Measurements from ENCODE around the gene LZTS2.

LZTS2 gene

GRCh38 chr10:100986952-100987684, 12.5 kb upstream of the LZTS2 start, which contains the start of the genes MRPL43 and TWNK (continued):
- TF ChIP-seq ZNF175 (tag by site-specific recombination; IDR thresholded peaks at IDR 0.05), result no peak
- peak; percentile 94 for TF ChIP-seq SP2 (tag by site-specific recombination; IDR thresholded peaks at IDR 0.05)
- 0 out of 2 replicates have a peak, but pooled peaks have one; percentile 61 for TF ChIP-seq ZBTB17 (tag by site-specific recombination; IDR thresholded peaks at IDR 0.05)
- 0 out of 2 replicates have a peak, but pooled peaks have one; percentile 7 for TF ChIP-seq ZNF10 (tag by site-specific recombination; IDR thresholded peaks at IDR 0.05)
- TF ChIP-seq ZNF350 (tag by site-specific recombination; IDR thresholded peaks at IDR 0.05), result no peak
- no peak for TF ChIP-seq ZNF626 (tag by site-specific recombination; IDR thresholded peaks at IDR 0.05)
- peak; percentile 35; the same call in 1 of the 2 replicates for TF ChIP-seq ZNF692 (tag by site-specific recombination; IDR thresholded peaks at IDR 0.05)
- TF ChIP-seq ZNF843 (tag by site-specific recombination; IDR thresholded peaks at IDR 0.05), result 0 out of 2 replicates have a peak, but pooled peaks have one; percentile 29
- TF ChIP-seq ZBTB6 (tag by site-specific recombination; IDR thresholded peaks at IDR 0.05), result no peak
- TF ChIP-seq ZNF629 (tag by site-specific recombination; IDR thresholded peaks at IDR 0.05), result peak; percentile 69; the same call in 1 of the 2 replicates
- TF ChIP-seq ZIC2 (tag by site-specific recombination; IDR thresholded peaks at IDR 0.05), result peak; percentile 41
- TF ChIP-seq ZBTB48 (tag by site-specific recombination; IDR thresholded peaks at IDR 0.05), result peak; percentile 85
- peak; percentile 68; the same call in 1 of the 2 replicates for TF ChIP-seq ZNF501 (tag by site-specific recombination; IDR thresholded peaks at IDR 0.05)
- TF ChIP-seq KLF16 (tag by site-specific recombination; IDR thresholded peaks at IDR 0.05), result peak; percentile 27; the same call in 1 of the 2 replicates
- TF ChIP-seq BCL11A (tag by site-specific recombination; IDR thresholded peaks at IDR 0.05; ENCODE audit: low read depth), result 0 out of 2 replicates have a peak, but pooled peaks have one; percentile 21
- peak; percentile 73 for TF ChIP-seq ZEB2 (tag by site-specific recombination; IDR thresholded peaks at IDR 0.05)
- TF ChIP-seq, protein P1, sequence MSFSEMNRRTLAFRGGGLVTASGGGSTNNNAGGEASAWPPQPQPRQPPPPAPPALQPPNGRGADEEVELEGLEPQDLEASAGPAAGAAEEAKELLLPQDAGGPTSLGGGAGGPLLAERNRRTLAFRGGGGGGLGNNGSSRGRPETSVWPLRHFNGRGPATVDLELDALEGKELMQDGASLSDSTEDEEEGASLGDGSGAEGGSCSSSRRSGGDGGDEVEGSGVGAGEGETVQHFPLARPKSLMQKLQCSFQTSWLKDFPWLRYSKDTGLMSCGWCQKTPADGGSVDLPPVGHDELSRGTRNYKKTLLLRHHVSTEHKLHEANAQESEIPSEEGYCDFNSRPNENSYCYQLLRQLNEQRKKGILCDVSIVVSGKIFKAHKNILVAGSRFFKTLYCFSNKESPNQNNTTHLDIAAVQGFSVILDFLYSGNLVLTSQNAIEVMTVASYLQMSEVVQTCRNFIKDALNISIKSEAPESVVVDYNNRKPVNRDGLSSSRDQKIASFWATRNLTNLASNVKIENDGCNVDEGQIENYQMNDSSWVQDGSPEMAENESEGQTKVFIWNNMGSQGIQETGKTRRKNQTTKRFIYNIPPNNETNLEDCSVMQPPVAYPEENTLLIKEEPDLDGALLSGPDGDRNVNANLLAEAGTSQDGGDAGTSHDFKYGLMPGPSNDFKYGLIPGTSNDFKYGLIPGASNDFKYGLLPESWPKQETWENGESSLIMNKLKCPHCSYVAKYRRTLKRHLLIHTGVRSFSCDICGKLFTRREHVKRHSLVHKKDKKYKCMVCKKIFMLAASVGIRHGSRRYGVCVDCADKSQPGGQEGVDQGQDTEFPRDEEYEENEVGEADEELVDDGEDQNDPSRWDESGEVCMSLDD (tag by site-specific recombination; IDR thresholded peaks at IDR 0.05), result peak; percentile 57
- TF ChIP-seq ZNF623 (tag by site-specific recombination; IDR thresholded peaks at IDR 0.05), result no peak
- peak; percentile 59 for TF ChIP-seq ZFHX2 (tag by site-specific recombination; conservative IDR thresholded peaks at IDR 0.05)
- peak; percentile 85 for TF ChIP-seq KLF9 (tag by site-specific recombination; IDR thresholded peaks at IDR 0.05; ENCODE audit: low read depth)
- TF ChIP-seq ELK4 (IDR thresholded peaks at IDR 0.05; ENCODE audit: borderline replicate concordance, low read depth, low read length), result peak; percentile 51; the same call in 1 of the 2 replicates
- TF ChIP-seq, protein P2, sequence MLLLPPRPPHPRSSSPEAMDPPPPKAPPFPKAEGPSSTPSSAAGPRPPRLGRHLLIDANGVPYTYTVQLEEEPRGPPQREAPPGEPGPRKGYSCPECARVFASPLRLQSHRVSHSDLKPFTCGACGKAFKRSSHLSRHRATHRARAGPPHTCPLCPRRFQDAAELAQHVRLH (tag by site-specific recombination; IDR thresholded peaks at IDR 0.05), result peak; percentile 72; the same call in 1 of the 2 replicates
- no peak for TF ChIP-seq ZNF416 (tag by site-specific recombination; IDR thresholded peaks at IDR 0.05)
- TF ChIP-seq ZNF776 (tag by site-specific recombination; IDR thresholded peaks at IDR 0.05; ENCODE audit: borderline replicate concordance), result no peak
- TF ChIP-seq ZBTB7A (tag by site-specific recombination; IDR thresholded peaks at IDR 0.05; ENCODE audit: low read depth), result peak; percentile 11; the same call in 1 of the 2 replicates
- peak; percentile 92 for TF ChIP-seq PATZ1 (tag by site-specific recombination; IDR thresholded peaks at IDR 0.05)
- peak; percentile 76; the same call in 1 of the 2 replicates for TF ChIP-seq KLF8 (tag by site-specific recombination; IDR thresholded peaks at IDR 0.05)
- 0 out of 2 replicates have a peak, but pooled peaks have one; percentile 12 for TF ChIP-seq INSM2 (tag by site-specific recombination; IDR thresholded peaks at IDR 0.05)
- no peak for TF ChIP-seq ZNF132 (tag by site-specific recombination; IDR thresholded peaks at IDR 0.05; ENCODE audit: borderline replicate concordance)
